Activated CD8-positive, alpha-beta memory T cell treated with anti-CD3 and anti-CD28 coated beads, Interleukin-2, amount 50 U/mL, for 24 hours (primary cell): Measurements from ENCODE around the gene ZNF155.
A peak's percentile ranks its signal among the peaks of the same experiment; 100 is the strongest.
"Not testable (repeated sequence)": the region's sequence is repeated elsewhere in the genome, so short reads cannot be mapped to it uniquely, and the experiment has no call there.

ENCODE experiments used
- DNase-seq: peaks from one replicate; pipeline ENCODE4 v3.0.0-alpha.2; 2020; ENCODE audit errors: extremely low read depth

ZNF155 gene

GRCh38 chr19:43983912-43984686, at the start of gene ZNF155:
ZNF155 (plus strand) TSS chr19:43984188; CDS start chr19:43988544, 4,356 bp downstream.
- DNase-seq, result peak; percentile 39

DNA sequence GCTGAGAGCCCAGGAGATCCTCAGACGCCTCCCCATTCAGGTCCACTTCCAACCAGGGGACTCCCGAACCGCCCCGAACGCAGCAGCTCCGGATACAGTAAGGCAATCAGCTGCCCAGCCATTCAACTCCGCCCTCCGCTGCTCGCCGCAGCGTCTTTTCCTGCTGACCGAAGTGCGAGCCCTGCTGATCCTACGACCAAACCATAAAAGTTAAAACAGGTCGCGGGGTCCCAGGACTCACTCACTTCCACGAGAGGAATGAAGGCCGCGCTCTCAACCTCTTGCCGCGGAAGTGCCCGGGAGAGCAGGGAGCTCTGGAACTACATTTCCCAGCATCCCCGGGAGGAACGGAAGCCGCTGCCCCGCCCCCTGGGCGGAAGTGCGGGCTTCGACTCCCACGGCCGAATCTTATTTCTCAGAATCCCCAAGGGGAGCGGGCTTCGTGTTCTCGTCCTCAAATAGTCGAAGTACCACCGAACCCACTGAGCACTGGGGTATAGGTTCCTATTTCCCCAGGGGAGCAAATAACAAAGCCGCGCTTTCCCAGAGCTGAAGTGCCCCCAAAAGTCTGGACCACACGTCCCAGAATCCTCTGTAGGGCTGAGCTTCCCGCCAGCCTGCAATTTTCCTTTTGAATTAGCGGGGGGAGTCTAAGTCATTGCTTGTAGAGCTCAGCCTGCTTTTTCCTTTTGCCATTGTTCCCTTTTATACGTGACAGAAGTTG, 48.8 kb upstream of the ZNF155 start, which contains the start of gene ZNF45:
TSS of gene ZNF45 (minus strand) at position 298 of the 724 bp plus-strand sequence. CDS start 13,097 bp downstream, outside the sequence.
- DNase-seq, result peak; percentile 71

GRCh38 chr19:43936188-43936587, 47.8 kb upstream of the ZNF155 start:
- no peak for DNase-seq

GRCh38 chr19:43939557-43940260, 44.3 kb upstream of the ZNF155 start:
- no peak for DNase-seq

GRCh38 chr19:43940719-43941118, 43.3 kb upstream of the ZNF155 start:
- DNase-seq, result no peak

DNA sequence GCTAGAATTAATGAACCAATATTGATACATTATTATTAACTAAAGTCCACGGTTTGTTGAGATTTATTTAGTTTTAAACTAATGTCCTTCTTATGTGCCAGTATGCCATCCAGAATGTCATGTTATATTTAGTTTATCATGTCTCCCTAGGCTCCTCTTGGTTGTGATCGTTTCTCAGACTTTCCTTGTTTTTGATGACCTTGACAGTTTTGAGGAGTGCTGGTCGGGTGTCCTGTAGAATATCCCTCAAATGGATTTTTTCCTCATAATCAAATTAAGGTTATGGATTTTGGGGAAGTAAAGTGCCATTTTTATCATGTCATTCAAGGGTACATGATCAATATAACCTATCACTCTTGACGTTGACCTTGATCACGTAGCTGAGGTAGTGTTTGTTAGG, 42.8 kb upstream of the ZNF155 start:
- no peak for DNase-seq

GRCh38 chr19:43947412-43947811, 36.6 kb upstream of the ZNF155 start:
- DNase-seq, result not testable (repeated sequence)

- not testable (repeated sequence) for DNase-seq
Observed at GRCh38 chr19:43949803-43950202, 34.2 kb upstream of the ZNF155 start.

- DNase-seq, result peak; percentile 19
Observed at GRCh38 chr19:43950834-43951645, 32.9 kb upstream of the ZNF155 start, which contains the start of gene ZNF221. ZNF221 (plus strand) TSS chr19:43951228; CDS start chr19:43962727, 11,499 bp downstream.

DNA sequence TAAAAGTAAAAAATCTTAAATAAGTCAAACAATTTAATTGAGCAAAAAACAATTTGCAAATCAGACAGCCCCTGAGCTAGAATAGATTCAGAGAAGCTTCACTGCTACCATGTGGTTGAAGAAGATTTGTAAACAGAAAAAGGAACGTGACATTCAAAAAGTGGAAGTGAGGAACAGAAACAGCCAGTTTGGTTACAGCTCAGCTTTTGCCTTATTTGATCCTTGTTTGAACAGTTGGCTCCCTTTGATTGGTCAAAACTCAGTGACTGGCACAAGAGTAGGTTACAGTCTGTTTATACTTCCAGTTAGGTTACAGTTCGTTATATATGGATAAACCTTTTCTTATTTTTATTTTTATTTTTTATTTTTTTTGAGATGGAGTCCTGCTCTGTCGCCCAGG, 27.2 kb upstream of the ZNF155 start:
- no peak for DNase-seq

DNA sequence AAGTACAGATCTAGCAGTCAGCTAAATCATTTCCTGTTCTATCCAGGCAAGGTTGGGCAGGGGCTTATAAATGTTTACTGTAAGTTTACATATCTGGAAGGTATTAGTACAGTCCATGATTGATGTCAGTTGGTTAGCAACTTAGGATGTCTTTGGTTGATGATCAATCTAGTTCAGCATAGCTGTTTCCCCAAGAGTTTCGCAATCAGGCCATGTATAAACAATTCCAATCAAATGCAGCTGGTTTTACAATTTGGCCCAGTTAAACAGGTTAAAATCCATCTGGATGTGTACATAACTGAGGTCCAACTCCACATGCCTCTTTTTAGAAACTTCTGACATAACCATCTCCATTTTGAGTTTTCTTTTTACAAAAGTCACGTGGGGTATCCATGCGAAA, 26.1 kb upstream of the ZNF155 start:
- DNase-seq, result no peak

- DNase-seq, result no peak
Observed at GRCh38 chr19:43960411-43960810, 23.6 kb upstream of the ZNF155 start.

GRCh38 chr19:43966079-43966694, 17.8 kb upstream of the ZNF155 start:
- no peak for DNase-seq

DNA sequence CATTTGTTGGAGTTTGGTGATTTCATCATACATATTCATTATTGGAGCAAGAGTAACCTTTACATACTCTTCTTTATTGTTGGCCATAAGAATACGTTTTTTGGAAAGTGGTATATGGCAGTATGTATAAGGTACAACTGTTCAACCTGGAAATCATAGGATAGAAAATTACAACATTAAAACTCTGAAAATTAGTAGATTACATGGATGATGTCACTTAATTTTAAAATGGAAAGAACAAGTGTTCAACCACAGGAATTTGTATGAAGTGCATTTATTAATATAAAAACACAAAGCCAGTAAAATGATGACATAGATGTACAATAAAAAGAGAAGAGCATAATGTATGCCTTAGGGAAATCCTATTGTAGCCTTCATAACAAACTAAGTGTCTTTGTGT, 7.3 kb upstream of the ZNF155 start:
- DNase-seq, result no peak

- DNase-seq, result no peak
Observed at GRCh38 chr19:43983544-43983911, 460 bp upstream of the ZNF155 start.

- DNase-seq, result no peak
Observed at GRCh38 chr19:43984687-43985000, 656 bp downstream of the ZNF155 start.

DNA sequence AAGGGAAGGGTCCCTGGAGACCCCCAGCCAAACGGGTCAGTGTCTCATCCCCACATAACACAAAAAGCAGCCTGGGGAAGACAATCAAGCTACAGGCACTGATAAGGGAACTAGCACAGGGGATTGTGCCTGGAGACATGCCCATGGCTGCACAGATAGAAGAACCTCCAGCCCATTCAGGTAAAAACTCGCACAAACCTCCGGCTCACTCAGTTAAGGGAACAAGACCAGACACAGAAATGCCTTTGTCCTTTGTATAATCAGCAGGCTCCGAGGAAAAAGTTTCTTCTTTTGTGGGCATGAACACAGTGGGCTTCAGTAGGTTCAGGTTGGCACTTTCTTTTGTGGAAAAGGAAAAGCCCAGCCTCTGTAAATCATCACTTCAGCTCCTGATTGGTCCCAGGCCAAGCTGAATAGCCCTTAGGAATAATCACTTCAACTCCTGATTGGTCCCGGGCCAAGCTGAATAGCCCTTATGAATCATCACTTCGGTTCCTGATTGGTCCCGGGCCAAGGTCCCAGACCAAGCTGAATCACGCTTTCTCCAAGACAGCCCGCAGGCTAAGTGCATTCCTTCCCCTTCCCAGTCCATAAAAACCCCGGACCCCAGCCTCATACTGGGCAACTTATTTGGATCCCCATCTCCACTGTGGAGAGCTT, 13.8 kb downstream of the ZNF155 start:
- DNase-seq, result no peak

DNA sequence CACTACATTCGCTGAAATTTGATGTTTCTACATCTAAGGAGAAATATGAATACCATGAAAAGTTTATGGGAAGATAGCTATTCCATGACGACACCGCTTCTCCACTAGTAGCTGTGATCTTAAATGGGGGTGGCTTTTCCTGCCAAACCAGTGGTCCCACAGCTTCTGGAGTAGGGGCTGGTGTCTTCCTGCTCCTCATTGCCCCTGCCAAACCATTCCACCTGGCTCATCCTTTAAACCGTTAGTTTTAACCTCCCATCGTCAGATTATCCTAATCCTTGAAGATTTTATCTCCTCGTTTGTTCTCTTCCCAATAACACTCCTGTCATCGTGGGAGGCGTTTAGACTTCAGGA, 18.2 kb downstream of the ZNF155 start:
- no peak for DNase-seq

DNA sequence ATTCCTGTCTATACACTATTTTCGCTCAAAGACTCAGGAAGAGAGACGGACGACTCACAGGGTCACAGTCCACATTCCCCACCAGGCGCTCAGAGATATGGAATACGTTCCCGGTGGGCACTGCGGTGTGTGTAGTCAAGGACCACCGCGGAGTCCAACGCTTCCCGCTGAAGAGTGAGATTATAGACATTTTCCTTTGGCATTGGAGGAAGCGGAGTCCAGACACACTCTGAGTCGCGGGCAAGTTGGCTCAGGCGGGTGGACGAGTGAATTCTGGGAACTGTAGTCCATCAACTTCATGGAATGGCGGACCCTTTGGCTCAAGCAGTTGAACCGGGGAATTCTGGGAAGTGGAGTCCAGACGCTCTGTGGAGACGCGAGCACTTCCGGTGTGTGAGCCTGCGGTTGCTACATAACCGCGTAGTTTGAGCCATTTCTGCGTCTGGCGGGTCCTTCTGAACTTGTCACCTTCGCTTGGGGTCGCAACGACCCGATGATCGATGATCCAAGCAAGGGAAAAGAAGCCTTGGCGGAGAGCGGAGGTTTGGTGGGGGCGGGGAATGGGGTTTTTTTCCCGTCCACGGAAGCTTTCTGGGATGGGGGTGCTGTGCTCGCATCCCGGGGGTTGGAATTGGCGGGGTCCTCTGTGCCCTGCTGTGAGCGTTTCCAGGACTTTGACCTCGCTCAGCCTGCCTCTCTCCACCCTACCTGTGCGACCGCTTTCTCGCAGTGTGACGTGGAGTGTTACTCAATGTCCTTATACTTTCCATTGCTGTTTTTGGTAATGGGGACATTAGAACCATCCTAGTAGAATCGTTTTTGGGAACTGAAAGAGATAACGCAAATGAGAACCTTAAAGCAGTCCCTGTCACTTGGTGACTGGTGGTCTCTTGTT, 18.8 kb downstream of the ZNF155 start, which contains the start of gene ZNF230:
TSS of gene ZNF230 (plus strand) at position 392 of the 895 bp plus-strand sequence. CDS start 4,122 bp downstream, outside the sequence.
- peak; percentile 56 for DNase-seq
